Stromal cell of bone marrow (primary cell): ENCODE data around the gene GOLGB1.
"Not testable (repeated sequence)": the region's sequence is repeated elsewhere in the genome, so short reads cannot be mapped to it uniquely, and the experiment has no call there.

Experiments
- DNase-seq: peaks from one replicate; pipeline ENCODE4 v3.0.0-alpha.2; 2012; ENCODE audit warnings: low read depth

The GOLGB1 gene

GRCh38 chr3:121749276-121750086 is at the start of gene GOLGB1:
TSS of gene GOLGB1 (minus strand) at chr3:121749741. CDS start at chr3:121730971, 18,770 bp downstream.
- peak; percentile 100 for DNase-seq

GRCh38 chr3:121796970-121797369 is 47.4 kb upstream of the GOLGB1 start:
- no peak for DNase-seq

- DNase-seq = no peak
These were observed 44.9 kb upstream of the GOLGB1 start for GRCh38 chr3:121794264-121794983.

- no peak for DNase-seq
These were observed 43.5 kb upstream of the GOLGB1 start for GRCh38 chr3:121793078-121793477.

GRCh38 chr3:121786485-121786884 is 36.9 kb upstream of the GOLGB1 start:
- peak; percentile 3 for DNase-seq

GRCh38 chr3:121782784-121783183 is 33.2 kb upstream of the GOLGB1 start:
- DNase-seq = not testable (repeated sequence)

- DNase-seq = no peak
These were observed 32.1 kb upstream of the GOLGB1 start for GRCh38 chr3:121781611-121782010.

- not testable (repeated sequence) for DNase-seq
These were observed 25.6 kb upstream of the GOLGB1 start for GRCh38 chr3:121775095-121775494.

GRCh38 chr3:121769246-121769645 is 19.7 kb upstream of the GOLGB1 start:
- DNase-seq = no peak

GRCh38 chr3:121768452-121768851 is 18.9 kb upstream of the GOLGB1 start:
- DNase-seq = no peak

GRCh38 chr3:121759541-121760202 is 10.1 kb upstream of the GOLGB1 start:
- DNase-seq = no peak

- DNase-seq = no peak
These were observed 9.3 kb upstream of the GOLGB1 start for GRCh38 chr3:121758727-121759450.

GRCh38 chr3:121757812-121758545 is 8.4 kb upstream of the GOLGB1 start:
- DNase-seq = no peak

- DNase-seq = no peak
These were observed 7.7 kb upstream of the GOLGB1 start for GRCh38 chr3:121757087-121757811.

GRCh38 chr3:121752772-121753171 is 3.2 kb upstream of the GOLGB1 start:
- DNase-seq = no peak

- DNase-seq = no peak
These were observed 2.7 kb upstream of the GOLGB1 start for GRCh38 chr3:121752261-121752660.

- no peak for DNase-seq
These were observed 510 bp upstream of the GOLGB1 start for GRCh38 chr3:121750087-121750415.

GRCh38 chr3:121748680-121749275 is 763 bp downstream of the GOLGB1 start:
- DNase-seq = no peak

GRCh38 chr3:121747976-121748375 is 1.6 kb downstream of the GOLGB1 start:
- no peak for DNase-seq

- not testable (repeated sequence) for DNase-seq
These were observed 6.4 kb downstream of the GOLGB1 start for GRCh38 chr3:121743106-121743505.
